ENCODE data around the gene SLC9B2.

- TF ChIP-seq REST (IDR thresholded peaks at IDR 0.05; ENCODE audit: insufficient replicate concordance, low read depth) = no peak
- no peak for TF ChIP-seq CTCF (IDR thresholded peaks at IDR 0.05; ENCODE audit: insufficient read depth, low read length)
Measured at GRCh38 chr4:103011378-103012025, 65.1 kb downstream of the SLC9B2 start.

Measured in HL-60 (cell line).